ENCODE data around the gene SSTR1. TPM values are rescaled to one million over a fixed set of nuclear protein-coding genes. Genes with fewer than 3 reads are reported as not detected.

SSTR1 gene
- total RNA-seq, 4 donors from 2014 or later = 0.19 to 0.67 TPM; not detected in 2

DNA sequence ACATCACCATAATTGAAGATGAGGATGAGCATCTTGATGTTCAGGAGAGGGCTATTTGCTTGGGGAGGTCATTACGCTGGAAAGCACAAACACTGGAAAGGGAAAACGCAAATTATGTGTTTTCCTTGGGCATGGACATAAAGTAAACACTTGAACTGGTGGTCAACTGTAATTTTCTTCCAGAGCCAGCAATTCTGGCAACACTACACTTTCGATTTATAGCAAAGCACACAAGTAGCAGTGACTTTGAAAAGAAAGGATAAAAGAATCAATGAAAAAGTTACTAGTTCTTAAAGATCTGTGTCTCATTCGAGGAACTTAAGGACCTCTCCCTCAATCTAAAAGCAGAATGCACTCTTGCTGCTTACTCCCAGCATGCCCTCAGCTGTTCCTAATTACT is 46.0 kb downstream of the SSTR1 start:
- WGBS, 2 donors = 65 to 74% methylated on average over 4 of the region's 4 CpGs
- intact Hi-C loops (cut with DNase I) = no loop called here
- peaks cover 0 to 17% (median 0%) of the 10 kb centered on the region in 3 donors for H3K4me1 ChIP-seq
- no peak for DNase-seq
- no peaks in the 10 kb centered on the region for H3K36me3 ChIP-seq
- H3K27ac ChIP-seq = peak overlapping the region in 2 of 4 donors; percentile 71 to 84
- TF ChIP-seq POLR2A (IDR thresholded peaks at IDR 0.05) (no peak), CTCF (IDR thresholded peaks at IDR 0.05) (no peak)
- peak overlapping the region in 3 of 4 donors; percentile 40 to 67 (median 50) for H3K4me3 ChIP-seq
- no peaks in the 10 kb centered on the region for H3K9me3 ChIP-seq
- peaks cover 0 to 39% (median 0%) of the 10 kb centered on the region in 4 donors for H3K27me3 ChIP-seq

- TF ChIP-seq CTCF (IDR thresholded peaks at IDR 0.05) (no peak), POLR2A (IDR thresholded peaks at IDR 0.05) (no peak)
- no peaks in the 10 kb centered on the region for H3K9me3 ChIP-seq
- peaks cover 0 to 17% (median 0%) of the 10 kb centered on the region in 3 donors for H3K4me1 ChIP-seq
- peak overlapping the region; percentile 34 to 67 (median 45) for H3K4me3 ChIP-seq
- H3K36me3 ChIP-seq = no peaks in the 10 kb centered on the region
- intact Hi-C loops (cut with DNase I) = no loop called here
- WGBS, 2 donors = 46 to 51% methylated on average over 9 to 13 of the region's 44 CpGs
- no peak for DNase-seq
- peaks cover 0 to 39% (median 0%) of the 10 kb centered on the region in 4 donors for H3K27me3 ChIP-seq
- peak overlapping the region; percentile 68 to 91 (median 78) for H3K27ac ChIP-seq
Measured at GRCh38 chr14:38254571-38255407, 47.1 kb downstream of the SSTR1 start.

DNA sequence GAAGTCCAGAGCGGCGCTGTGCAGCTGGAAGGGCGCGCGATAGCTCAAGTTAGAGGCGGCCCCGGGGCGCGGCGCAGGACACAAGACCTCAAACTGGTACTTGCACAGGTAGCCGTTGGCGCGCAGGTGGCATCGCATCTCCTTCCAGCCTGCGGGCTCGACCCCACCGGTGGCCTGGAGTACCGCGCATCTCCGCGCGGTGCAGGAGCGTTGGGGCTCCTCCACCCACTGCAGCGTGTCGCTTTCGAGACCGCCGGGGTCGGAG is 47.6 kb downstream of the SSTR1 start:
- H3K9me3 ChIP-seq = no peaks in the 10 kb centered on the region
- intact Hi-C loops (cut with DNase I) = no loop called here
- peaks cover 0 to 17% (median 0%) of the 10 kb centered on the region in 3 donors for H3K4me1 ChIP-seq
- H3K36me3 ChIP-seq = no peaks in the 10 kb centered on the region
- TF ChIP-seq POLR2A (IDR thresholded peaks at IDR 0.05) (no peak), CTCF (IDR thresholded peaks at IDR 0.05) (no peak)
- 0 to 7% methylated on average over 1 to 11 of the region's 29 CpGs for WGBS, 2 donors
- DNase-seq = no peak
- peaks cover 0 to 39% (median 0%) of the 10 kb centered on the region in 4 donors for H3K27me3 ChIP-seq
- peak overlapping the region; percentile 68 to 91 (median 78) for H3K27ac ChIP-seq
- peak overlapping the region; percentile 34 to 67 (median 45) for H3K4me3 ChIP-seq

DNA sequence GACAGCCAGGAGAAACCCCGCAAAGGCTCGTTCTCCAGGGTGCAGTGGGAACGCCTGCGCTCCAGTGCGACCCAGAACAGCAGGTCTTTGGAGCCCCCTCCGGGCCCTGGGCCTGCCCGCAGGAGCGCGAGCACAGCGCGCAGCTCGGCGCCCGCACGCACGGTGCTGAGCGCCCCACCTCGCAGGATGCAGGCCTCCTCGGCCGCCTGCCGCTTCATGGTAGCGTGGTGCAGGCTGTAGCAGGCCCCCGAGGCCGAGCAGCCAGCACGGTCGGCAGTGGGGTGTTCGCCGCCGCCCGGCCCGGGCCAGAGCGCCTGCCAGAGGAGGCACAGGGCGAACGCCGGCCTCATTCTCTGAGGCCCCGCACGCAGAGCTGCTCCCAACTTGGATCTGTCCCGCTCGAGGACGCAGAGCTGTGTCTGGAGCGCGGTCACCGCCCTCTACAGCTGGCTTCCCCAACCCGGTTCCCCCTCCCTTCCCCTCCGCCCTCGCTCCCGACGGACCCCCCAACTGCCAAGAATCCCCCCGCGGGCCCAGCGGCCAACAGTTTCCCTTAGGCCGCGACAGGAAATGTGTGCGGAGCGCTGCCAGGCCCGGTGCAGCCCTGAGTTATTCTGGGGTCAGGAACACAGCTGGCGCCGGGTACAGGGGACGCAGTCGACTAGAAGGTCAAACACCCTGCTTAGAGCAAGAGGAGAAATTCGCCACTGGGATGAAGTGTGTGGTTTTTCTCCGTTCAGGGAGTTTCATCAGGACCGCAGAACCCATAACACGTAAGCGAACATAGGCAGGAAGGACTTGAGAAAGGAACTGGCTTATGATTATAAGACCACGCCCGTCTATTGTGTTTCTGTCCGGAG is 48.2 kb downstream of the SSTR1 start, which contains the start of gene CLEC14A:
Gene CLEC14A, minus strand, starts transcription at position 421 of the 860 bp plus-strand sequence. Its CDS starts 71 bp downstream, at position 350.
- Histone ChIP-seq H3K27me3 (peaks cover 0 to 39% (median 0%) of the 10 kb centered on the region in 4 donors), H3K4me3 (peak within 1 kb of the TSS; percentile 34 to 67 (median 45)), H3K27ac (peak within 1 kb of the TSS; percentile 68 to 91 (median 78)), H3K4me1 (peaks cover 0 to 17% (median 0%) of the 10 kb centered on the region in 3 donors), H3K36me3 (no peaks in the 10 kb centered on the region), H3K9me3 (no peaks in the 10 kb centered on the region)
- WGBS, 2 donors = 41 to 52% methylated on average over 12 to 20 of the region's 68 CpGs
- no peak for DNase-seq
- intact Hi-C loops (cut with DNase I) = no loop called here
- TF ChIP-seq POLR2A (IDR thresholded peaks at IDR 0.05) (peak in 2 of 4 donors; percentile 7 to 44), CTCF (IDR thresholded peaks at IDR 0.05) (no peak)

Data from esophagus squamous epithelium (tissue), 5 donors.